ENCODE measurements around the gene RAPSN.

- no peak for TF ChIP-seq EZH2 (IDR thresholded peaks at IDR 0.05; ENCODE audit: low read length, unreplicated experiment)
- TF ChIP-seq CTCF (conservative IDR thresholded peaks at IDR 0.05; ENCODE audit: low read depth, low read length): no peak
Measured at GRCh38 chr11:47413351-47413750, 35.6 kb downstream of the RAPSN start.
